Measurements from ENCODE around the gene C1QTNF12. TPM values are rescaled to one million over a fixed set of nuclear protein-coding genes. Genes with fewer than 3 reads are reported as not detected.

Gene C1QTNF12
- total RNA-seq, 1 donor from 2014 or later, result 2.6 TPM

- no peak for DNase-seq (ENCODE audit: low spot score)
- intact Hi-C loops (cut with DNase I), result no loop called here
Observed at GRCh38 chr1:1283821-1284220, 37.3 kb upstream of the C1QTNF12 start.

GRCh38 chr1:1282998-1283397 lies 36.5 kb upstream of the C1QTNF12 start:
- intact Hi-C loops (cut with DNase I), result no loop called here
- DNase-seq (ENCODE audit: low spot score), result no peak

- DNase-seq (ENCODE audit: low spot score), result peak; percentile 86
- intact Hi-C loops (cut with DNase I), result no loop called here
Observed at GRCh38 chr1:1281533-1282321, 35.2 kb upstream of the C1QTNF12 start.

- intact Hi-C loops (cut with DNase I), result no loop called here
- DNase-seq (ENCODE audit: low spot score), result no peak
Observed at GRCh38 chr1:1280782-1281481, 34.4 kb upstream of the C1QTNF12 start.

- intact Hi-C loops (cut with DNase I), result no loop called here
- DNase-seq (ENCODE audit: low spot score), result no peak
Observed at GRCh38 chr1:1279028-1279427, 32.5 kb upstream of the C1QTNF12 start.

- DNase-seq (ENCODE audit: low spot score), result no peak
- intact Hi-C loops (cut with DNase I), result no loop called here
Observed at GRCh38 chr1:1278620-1279019, 32.1 kb upstream of the C1QTNF12 start.

- DNase-seq (ENCODE audit: low spot score), result no peak
Observed at GRCh38 chr1:1275836-1276235, 29.3 kb upstream of the C1QTNF12 start.

GRCh38 chr1:1274931-1275431 lies 28.5 kb upstream of the C1QTNF12 start:
- DNase-seq (ENCODE audit: low spot score), result no peak
- intact Hi-C loops (cut with DNase I), result no loop called here

More at GRCh38 chr1:1275836-1276235, 29.3 kb upstream of the C1QTNF12 start:
- intact Hi-C loops (cut with DNase I), result no loop called here

GRCh38 chr1:1274299-1274930 lies 27.9 kb upstream of the C1QTNF12 start:
- peak; percentile 74 for DNase-seq (ENCODE audit: low spot score)
- intact Hi-C loops (cut with DNase I), result no loop called here

- intact Hi-C loops (cut with DNase I), result loop anchor here (1.0 kb wide), 1 partner anchor 42 kb away; no protein-coding TSS in a partner anchor
- DNase-seq (ENCODE audit: low spot score), result peak; percentile 97
Observed at GRCh38 chr1:1273512-1274298, 27.2 kb upstream of the C1QTNF12 start, which contains the start of gene UBE2J2. UBE2J2 (minus strand) TSS chr1:1273854; CDS start chr1:1267992, 5,862 bp downstream.

- intact Hi-C loops (cut with DNase I), result loop anchor here (1.0 kb wide), 1 partner anchor 42 kb away; no protein-coding TSS in a partner anchor
- no peak for DNase-seq (ENCODE audit: low spot score)
Observed at GRCh38 chr1:1273209-1273511, 26.6 kb upstream of the C1QTNF12 start.

GRCh38 chr1:1272341-1273208 lies 26.1 kb upstream of the C1QTNF12 start:
- no peak for DNase-seq (ENCODE audit: low spot score)
- intact Hi-C loops (cut with DNase I), result loop anchor here (1.0 kb wide), 1 partner anchor 41 kb away; no protein-coding TSS in a partner anchor

GRCh38 chr1:1270813-1271212 lies 24.3 kb upstream of the C1QTNF12 start:
- intact Hi-C loops (cut with DNase I), result no loop called here
- DNase-seq (ENCODE audit: low spot score), result no peak

- DNase-seq (ENCODE audit: low spot score), result no peak
- intact Hi-C loops (cut with DNase I), result no loop called here
Observed at GRCh38 chr1:1268284-1268682, 21.8 kb upstream of the C1QTNF12 start.

GRCh38 chr1:1267488-1268283 lies 21.2 kb upstream of the C1QTNF12 start:
- intact Hi-C loops (cut with DNase I), result no loop called here
- no peak for DNase-seq (ENCODE audit: low spot score)

- intact Hi-C loops (cut with DNase I), result no loop called here
- DNase-seq (ENCODE audit: low spot score), result no peak
Observed at GRCh38 chr1:1264868-1265272, 18.3 kb upstream of the C1QTNF12 start.

GRCh38 chr1:1264026-1264425 lies 17.5 kb upstream of the C1QTNF12 start:
- DNase-seq (ENCODE audit: low spot score), result no peak
- intact Hi-C loops (cut with DNase I), result no loop called here

GRCh38 chr1:1262758-1263157 lies 16.2 kb upstream of the C1QTNF12 start:
- intact Hi-C loops (cut with DNase I), result no loop called here
- DNase-seq (ENCODE audit: low spot score), result no peak
